HepG2 (cell line): ENCODE data around the gene ZDHHC14. TPM values are rescaled to one million over a fixed set of nuclear protein-coding genes. Genes with fewer than 3 reads are reported as not detected.

Experiments
- ATAC-seq: fragments of 200-7000 bp; cut with Tn5 transposase; 3 replicates; pipeline ENCODE4 v1.9.1; 2020; ENCODE audit warnings: mild to moderate bottlenecking, moderate library complexity
- BruUV-seq: library from RNA; stranded (reverse); fragments of 400-500 nt; replicated peaks from 2 replicates; lab custom pipeline; 2021; lab: Mats Ljungman, UMichigan
- CTCF ChIA-PET: fragments of 300-600 bp; formaldehyde crosslinking; extraction: SDS; loops from one replicate; lab custom pipeline; 2021; ENCODE audit warnings: low total read pairs, inconsistent platforms, low intra/inter-chr PET ratio; lab: Yijun Ruan, JAX
- POLR2A ChIA-PET: fragments of 350-600 bp; sonication (Branson Sonifier 250); formaldehyde crosslinking; loops from one replicate; lab custom pipeline; 2020; ENCODE audit warnings: antibody characterized with exemption, inconsistent platforms; lab: Yijun Ruan, JAX
- DNase-seq: peaks from one replicate; pipeline ENCODE4 v3.0.0-alpha.2; 2015; ENCODE audit warnings: low spot score
- FAIRE-seq: peaks from 3 replicates; lab custom pipeline; 2011; peaks lifted over from hg19 to GRCh38; lab: Jason Lieb, UNC
- H2AFZ ChIP-seq: one replicate; pipeline ENCODE4 v1.6.1; 2011; ENCODE audit warnings: low read length, inconsistent platforms
- H3K27ac ChIP-seq: fragments of 300-600 bp; 3 replicates; pipeline ENCODE4 v1.8.0; 2011; ENCODE audit warnings: mixed run types, mild to moderate bottlenecking, mixed read lengths, low read length, inconsistent platforms; ENCODE audit not compliant: insufficient read depth; ENCODE audit errors: extremely low read length
- H3K27me3 ChIP-seq, 2 experiments: fragments of 200-600 bp in 1 of 2; 2 replicates in 1 of 2; 3 replicates in 1 of 2; pipeline versions ENCODE4 v1.6.0 to v1.8.0; 2011; ENCODE audit warnings: low read length in 2 of 2, mild to moderate bottlenecking in 2 of 2, moderate library complexity in 2 of 2, inconsistent platforms in 1 of 2; ENCODE audit not compliant: insufficient read depth in 2 of 2, control insufficient read depth in 1 of 2
- H3K36me3 ChIP-seq, 2 experiments: fragments of 200-600 bp in 1 of 2; replicated peaks in 1 of 2; 2 replicates in 1 of 2; 3 replicates in 1 of 2; pipeline versions ENCODE4 v1.5.1 to v1.8.0; 2011; ENCODE audit warnings: low read length in 2 of 2, inconsistent platforms in 1 of 2; ENCODE audit not compliant: insufficient read depth in 2 of 2, control insufficient read depth in 1 of 2
- H3K4me1 ChIP-seq: 2 replicates; pipeline ENCODE4 v1.5.1; 2012; ENCODE audit warnings: low read length, inconsistent platforms; ENCODE audit not compliant: insufficient read depth
- H3K4me2 ChIP-seq: 2 replicates; pipeline ENCODE4 v1.6.0; 2011; ENCODE audit warnings: low read depth, low read length, inconsistent platforms
- H3K4me3 ChIP-seq, 3 experiments: fragments of 200-600 bp in 1 of 3; sonication (generic), shearing (Covaris generic) in 1 of 3; replicated peaks in 1 of 3; 2 replicates each; pipeline ENCODE4 v1.5.1; 2011 to 2016; ENCODE audit warnings: low read length in 3 of 3, inconsistent platforms in 2 of 3, low read depth in 2 of 3, mild to moderate bottlenecking in 2 of 3, control low read depth in 1 of 3, mixed read lengths in 1 of 3; ENCODE audit not compliant: insufficient read depth in 1 of 3
- H3K79me2 ChIP-seq: one replicate; pipeline ENCODE4 v1.6.1; 2011; ENCODE audit warnings: low read length, inconsistent platforms; ENCODE audit not compliant: insufficient read depth
- H3K9ac ChIP-seq: 2 replicates; pipeline ENCODE4 v1.6.0; 2011; ENCODE audit warnings: mild to moderate bottlenecking, low read depth, low read length, inconsistent platforms; ENCODE audit not compliant: insufficient read depth
- H3K9me3 ChIP-seq: 2 replicates; pipeline ENCODE4 v1.5.1; 2012; ENCODE audit warnings: mild to moderate bottlenecking, low read length
- H4K20me1 ChIP-seq: 2 replicates; pipeline ENCODE4 v1.6.0; 2011; ENCODE audit warnings: inconsistent platforms, mild to moderate bottlenecking, low read length, moderate library complexity; ENCODE audit not compliant: insufficient read depth
- CERS6 ChIP-seq: sonication (generic); formaldehyde crosslinking; IDR thresholded peaks from 2 replicates; pipeline ENCODE4 v1.5.0; 2020; ENCODE audit warnings: missing genetic modification reagents
- HNF4A ChIP-seq: sonication (generic); formaldehyde crosslinking; IDR thresholded peaks from 2 replicates; pipeline ENCODE4 v1.4.0; 2020; ENCODE audit warnings: missing genetic modification reagents
- NR2F1 ChIP-seq, 2 experiments: fragments of 450-650 bp in 1 of 2; formaldehyde crosslinking in 1 of 2; IDR thresholded peaks; 2 replicates each; pipeline versions ENCODE4 v1.5.0 to v1.6.1; 2016 to 2020; ENCODE audit warnings: mild to moderate bottlenecking in 1 of 2, missing compliant biosample characterization in 1 of 2, missing genetic modification reagents in 1 of 2, moderate library complexity in 1 of 2
- PTBP1 ChIP-seq: fragments of 200-400 bp; formaldehyde crosslinking; IDR thresholded peaks from 2 replicates; pipeline ENCODE4 v1.6.1; 2018; ENCODE audit warnings: low read length, low read depth; ENCODE audit not compliant: poor library complexity, severe bottlenecking
- TEAD3 ChIP-seq: optimal IDR thresholded peaks from 2 replicates; pipeline ENCODE3; 2016; ENCODE audit warnings: borderline replicate concordance
- TOE1 ChIP-seq: sonication (generic); formaldehyde crosslinking; IDR thresholded peaks from 2 replicates; pipeline ENCODE4 v1.4.0; 2020; ENCODE audit warnings: mild to moderate bottlenecking, missing genetic modification reagents
- ZBTB10 ChIP-seq: sonication (generic); formaldehyde crosslinking; IDR thresholded peaks from 2 replicates; pipeline ENCODE4 v1.4.0; 2020; ENCODE audit warnings: missing genetic modification reagents, borderline replicate concordance
- ZNF777 ChIP-seq: sonication (generic); formaldehyde crosslinking; IDR thresholded peaks from 2 replicates; pipeline ENCODE4 v1.4.0; 2020; ENCODE audit warnings: missing genetic modification reagents
- WGBS: methylation state at CpG from one replicate; pipeline ENCODE4 v1.1.6; 2017; ENCODE audit warnings: low lambda C conversion rate; 5-methylcytosine and 5-hydroxymethylcytosine counted together
- in situ Hi-C: cut with HindIII; loops from 2 replicates; pipeline ENCODE4 v1.10.0; 2017; ENCODE audit warnings: low pct_unique_long_range_greater_than_20kb; ENCODE audit not compliant: extremely low pct_ligation_motif_present
- intact Hi-C: fragments of 100-400 bp; cut with micrococcal nuclease; formaldehyde crosslinking; loops from one replicate; pipeline ENCODE4 v1.10.0; 2022; ENCODE audit not compliant: unreplicated experiment
- polyA plus RNA-seq, 8 experiments: library from polyadenylated mRNA; depleted of rRNA in 3 of 8; stranded (reverse) in 7 of 8; unstranded in 1 of 8; fragments of >200 nt; fragmentation: Illumina TruSeq in 4 of 8; extraction: Trizol in 4 of 8; gene quantifications; 2 replicates each; pipeline versions ENCODE4 v1.2.1 to v1.2.3, GENCODE V29; 2011 to 2016; ENCODE audit warnings: low read depth in 4 of 8, missing spikeins in 1 of 8, mixed read lengths in 1 of 8; ENCODE audit not compliant: insufficient read depth in 1 of 8
- total RNA-seq, 5 experiments: library from RNA; depleted of rRNA; stranded (reverse); fragments of >200 nt; fragmentation: Illumina TruSeq; extraction: Trizol; gene quantifications; 2 replicates each; pipeline ENCODE4 v1.2.3, GENCODE V29; 2016; ENCODE audit warnings: low read depth in 1 of 5
- TF ChIP-seq, protein P1 (sequence below): sonication (generic); formaldehyde crosslinking; IDR thresholded peaks from 2 replicates; pipeline ENCODE4 v1.4.0; 2020; ENCODE audit warnings: mild to moderate bottlenecking, missing genetic modification reagents

Gene ZDHHC14
- total and polyA plus RNA-seq, 2 of the 13 experiments (the other 11 are each of a cell fraction or from before 2014, with no cell fraction given): 3.7 to 9.5 TPM

- no peak for TF ChIP-seq CERS6
Observed at GRCh38 chr6:157672726-157673412, 291.9 kb downstream of the ZDHHC14 start (continued).

GRCh38 chr6:157673596-157673995 lies 292.6 kb downstream of the ZDHHC14 start:
- Histone ChIP-seq H3K27ac (no peak overlapping the region), H4K20me1 (no peaks in the 10 kb centered on the region), H3K9ac (no peak overlapping the region), H3K27me3 (no peaks in the 10 kb centered on the region), H3K36me3 (no peaks in the 10 kb centered on the region), H3K79me2 (no peaks in the 10 kb centered on the region), H3K9me3 (no peaks in the 10 kb centered on the region), H3K4me2 (no peak overlapping the region), H3K4me1 (peaks cover 13% of the 10 kb centered on the region), H3K4me3 (no peak overlapping the region), H2AFZ (no peak overlapping the region)
- intact Hi-C loops (no loop called here), in situ Hi-C loops (no loop called here)
- 90% methylated on average over 15 of the region's 15 CpGs for WGBS
- ChIA-PET POLR2A (no interaction called here), CTCF (no interaction called here)
- no peak for ATAC-seq
- FAIRE-seq: no peak
- TF ChIP-seq TOE1 (CRISPR knock-in tag): no peak
- no peak for TF ChIP-seq TEAD3
- BruUV-seq: no TSS peak
- no peak for DNase-seq

- Histone ChIP-seq H3K9me3 (no peaks in the 10 kb centered on the region), H3K4me3 (no peak overlapping the region), H3K27ac (no peak overlapping the region), H3K9ac (no peak overlapping the region), H3K4me1 (peaks cover 10% of the 10 kb centered on the region), H3K79me2 (no peaks in the 10 kb centered on the region), H2AFZ (no peak overlapping the region), H3K36me3 (no peaks in the 10 kb centered on the region), H3K4me2 (no peak overlapping the region), H4K20me1 (no peaks in the 10 kb centered on the region), H3K27me3 (no peaks in the 10 kb centered on the region)
- intact Hi-C loops: no loop called here
- POLR2A ChIA-PET: no interaction called here
- BruUV-seq: no TSS peak
- ATAC-seq (no peak), DNase-seq (no peak), FAIRE-seq (no peak)
- WGBS: 94% methylated on average over 8 of the region's 8 CpGs
- in situ Hi-C loops: no loop called here
- CTCF ChIA-PET: no interaction called here
- TF ChIP-seq ZBTB10 (CRISPR knock-in tag) (no peak), HNF4A (CRISPR knock-in tag) (no peak), PTBP1 (no peak), NR2F1 (CRISPR knock-in tag; IDR thresholded peaks at IDR 0.05) (no peak), ZNF777 (CRISPR knock-in tag) (no peak)
- TF ChIP-seq, protein P1, sequence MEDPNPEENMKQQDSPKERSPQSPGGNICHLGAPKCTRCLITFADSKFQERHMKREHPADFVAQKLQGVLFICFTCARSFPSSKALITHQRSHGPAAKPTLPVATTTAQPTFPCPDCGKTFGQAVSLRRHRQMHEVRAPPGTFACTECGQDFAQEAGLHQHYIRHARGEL (CRISPR knock-in tag): no peak
Observed at GRCh38 chr6:157674061-157674460, 293.1 kb downstream of the ZDHHC14 start.
